HT-29 (cell line): ENCODE measurements around the gene NUDT4. TPM values are rescaled to one million over a fixed set of nuclear protein-coding genes. Genes with fewer than 3 reads are reported as not detected.
"Not testable (repeated sequence)": the region's sequence is repeated elsewhere in the genome, so short reads cannot be mapped to it uniquely, and the experiment has no call there.

Experiments used
- DNase-seq: peaks from one replicate; pipeline ENCODE4 v3.0.0-alpha.2; 2015; ENCODE audit warnings: low spot score
- total RNA-seq: library from RNA; depleted of rRNA; stranded (reverse); fragments of >200 nt; shearing (Covaris generic); gene quantifications from 2 replicates; pipeline ENCODE4 v1.2.3, GENCODE V29; 2014

NUDT4 gene
- total RNA-seq, 1 experiment from 2014 or later, result 120 TPM

- not testable (repeated sequence) for DNase-seq
Measured at GRCh38 chr12:93399183-93399863, 21.6 kb downstream of the NUDT4 start.

- DNase-seq, result no peak
Measured at GRCh38 chr12:93402333-93403311, 24.9 kb downstream of the NUDT4 start.

GRCh38 chr12:93403988-93404803, 26.5 kb downstream of the NUDT4 start:
- no peak for DNase-seq

GRCh38 chr12:93404961-93405849, 27.5 kb downstream of the NUDT4 start:
- DNase-seq, result no peak

- DNase-seq, result no peak
Measured at GRCh38 chr12:93407054-93407962, 29.6 kb downstream of the NUDT4 start.

- DNase-seq, result no peak
Measured at GRCh38 chr12:93407963-93408283, 30.2 kb downstream of the NUDT4 start.

- no peak for DNase-seq
Measured at GRCh38 chr12:93408813-93409212, 31.1 kb downstream of the NUDT4 start.

- not testable (repeated sequence) for DNase-seq
Measured at GRCh38 chr12:93409343-93410187, 31.8 kb downstream of the NUDT4 start.

- DNase-seq, result not testable (repeated sequence)
Measured at GRCh38 chr12:93411060-93411459, 33.3 kb downstream of the NUDT4 start.

- not testable (repeated sequence) for DNase-seq
Measured at GRCh38 chr12:93412396-93412795, 34.7 kb downstream of the NUDT4 start.

GRCh38 chr12:93413064-93413463, 35.3 kb downstream of the NUDT4 start:
- DNase-seq, result no peak

- no peak for DNase-seq
Measured at GRCh38 chr12:93415723-93416464, 38.2 kb downstream of the NUDT4 start.

GRCh38 chr12:93417967-93418480, 40.3 kb downstream of the NUDT4 start:
- DNase-seq, result no peak

- DNase-seq, result peak; percentile 59
Measured at GRCh38 chr12:93419388-93420034, 41.8 kb downstream of the NUDT4 start.

GRCh38 chr12:93422050-93422449, 44.3 kb downstream of the NUDT4 start:
- DNase-seq, result no peak

GRCh38 chr12:93425736-93426411, 48.1 kb downstream of the NUDT4 start:
- DNase-seq, result no peak

- DNase-seq, result no peak
Measured at GRCh38 chr12:93426412-93426805, 48.7 kb downstream of the NUDT4 start.
